GM10248 (cell line): ENCODE measurements around the gene C1QTNF2.

Source experiments
- CTCF ChIA-PET: fragments of 300-600 bp; sonication (Branson Sonifier 250); formaldehyde crosslinking; extraction: SDS; loops from one replicate; lab custom pipeline; 2021; ENCODE audit warnings: antibody characterized with exemption; lab: Yijun Ruan, JAX
- POLR2A ChIA-PET: fragments of 350-650 bp; sonication (Branson Sonifier 250); formaldehyde crosslinking; extraction: SDS; loops from one replicate; lab custom pipeline; 2020; ENCODE audit warnings: antibody characterized with exemption; lab: Yijun Ruan, JAX
- DNase-seq: peaks from one replicate; pipeline ENCODE4 v3.0.0; 2012; ENCODE audit errors: extremely low spot score
- TF ChIP-seq, protein P1 (sequence below): IDR thresholded peaks from 2 replicates; pipeline ENCODE4 v1.5.1; 2012; ENCODE audit warnings: mild to moderate bottlenecking, low read depth; ENCODE audit errors: extremely low read depth, missing control alignments, control extremely low read depth

C1QTNF2 gene

DNA sequence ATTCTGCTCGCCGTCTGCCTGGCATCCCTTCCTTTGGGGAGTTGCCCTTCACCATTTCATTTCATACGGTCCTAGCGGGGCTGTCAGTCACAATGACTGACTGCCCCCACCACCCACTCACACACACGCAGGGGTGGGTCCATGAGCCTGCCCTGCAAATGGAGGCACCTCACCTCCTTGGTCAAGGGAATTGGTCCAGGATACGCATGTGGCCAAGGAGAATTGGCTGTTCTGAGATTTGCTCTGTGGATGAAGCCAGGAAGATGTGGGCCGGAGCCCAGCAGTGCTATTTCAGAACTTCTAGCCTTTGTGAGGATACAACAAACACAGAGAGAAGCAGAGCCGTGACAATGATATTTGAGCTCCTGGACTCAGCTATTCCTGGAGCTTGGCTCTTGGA lies 17.0 kb downstream of the C1QTNF2 start:
- no peak for DNase-seq
- POLR2A ChIA-PET, result no interaction called here
- TF ChIP-seq, protein P1, sequence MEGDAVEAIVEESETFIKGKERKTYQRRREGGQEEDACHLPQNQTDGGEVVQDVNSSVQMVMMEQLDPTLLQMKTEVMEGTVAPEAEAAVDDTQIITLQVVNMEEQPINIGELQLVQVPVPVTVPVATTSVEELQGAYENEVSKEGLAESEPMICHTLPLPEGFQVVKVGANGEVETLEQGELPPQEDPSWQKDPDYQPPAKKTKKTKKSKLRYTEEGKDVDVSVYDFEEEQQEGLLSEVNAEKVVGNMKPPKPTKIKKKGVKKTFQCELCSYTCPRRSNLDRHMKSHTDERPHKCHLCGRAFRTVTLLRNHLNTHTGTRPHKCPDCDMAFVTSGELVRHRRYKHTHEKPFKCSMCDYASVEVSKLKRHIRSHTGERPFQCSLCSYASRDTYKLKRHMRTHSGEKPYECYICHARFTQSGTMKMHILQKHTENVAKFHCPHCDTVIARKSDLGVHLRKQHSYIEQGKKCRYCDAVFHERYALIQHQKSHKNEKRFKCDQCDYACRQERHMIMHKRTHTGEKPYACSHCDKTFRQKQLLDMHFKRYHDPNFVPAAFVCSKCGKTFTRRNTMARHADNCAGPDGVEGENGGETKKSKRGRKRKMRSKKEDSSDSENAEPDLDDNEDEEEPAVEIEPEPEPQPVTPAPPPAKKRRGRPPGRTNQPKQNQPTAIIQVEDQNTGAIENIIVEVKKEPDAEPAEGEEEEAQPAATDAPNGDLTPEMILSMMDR, result no peak
- CTCF ChIA-PET, result interaction anchor here (1.0 kb wide), 1 partner anchor 37 kb away, joined by 3 read pairs; no protein-coding TSS in a partner anchor

DNA sequence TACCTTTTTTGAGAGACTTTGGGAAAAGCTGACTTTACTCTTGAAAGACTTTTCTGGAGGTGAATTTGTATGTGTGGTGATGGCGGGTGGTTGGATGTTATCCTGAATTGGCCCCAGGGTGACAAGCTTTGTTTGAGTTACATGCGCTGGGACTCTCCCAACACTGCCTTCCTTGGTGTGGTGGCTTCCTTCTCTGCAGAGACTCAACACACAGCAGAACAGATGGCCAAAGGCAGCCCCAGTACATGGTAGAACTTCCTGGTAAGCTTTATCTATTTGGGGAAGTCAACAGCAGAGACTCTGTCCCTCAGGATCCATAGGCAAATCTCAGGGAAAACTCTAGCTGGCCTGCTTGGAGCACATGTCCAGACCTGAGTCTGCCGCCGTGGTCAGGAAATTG lies 18.1 kb downstream of the C1QTNF2 start:
- TF ChIP-seq, protein P1, result no peak
- CTCF ChIA-PET, result interaction anchor here (1.4 to 1.8 kb wide), 4 partner anchors 9 to 81 kb away, joined by 3 to 10 read pairs (median 4); no protein-coding TSS in a partner anchor
- DNase-seq, result no peak
- POLR2A ChIA-PET, result no interaction called here

DNA sequence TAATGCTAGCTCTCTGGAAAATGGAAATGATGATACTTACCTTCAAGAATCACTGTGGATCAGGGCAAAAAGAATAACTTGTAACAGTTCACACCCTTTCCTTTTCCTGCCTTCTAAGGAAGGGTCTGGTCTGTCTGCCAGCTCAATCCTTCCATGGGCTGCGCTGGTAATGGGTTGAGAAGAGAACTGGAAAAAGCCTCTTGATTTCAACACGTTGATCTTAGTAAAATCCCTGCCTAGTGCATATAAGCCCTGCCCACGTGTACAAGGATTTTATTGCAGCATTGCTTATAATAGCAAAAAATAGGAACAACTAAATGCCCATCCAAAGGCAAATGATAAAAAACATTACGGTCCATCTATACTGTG lies 20.5 kb downstream of the C1QTNF2 start:
- CTCF ChIA-PET, result interaction anchor here (1.4 to 3.3 kb wide), 3 partner anchors 8 to 328 kb away, joined by 5 to 14 read pairs (median 7); no protein-coding TSS in a partner anchor
- POLR2A ChIA-PET, result no interaction called here
- TF ChIP-seq, protein P1, result no peak
- no peak for DNase-seq

DNA sequence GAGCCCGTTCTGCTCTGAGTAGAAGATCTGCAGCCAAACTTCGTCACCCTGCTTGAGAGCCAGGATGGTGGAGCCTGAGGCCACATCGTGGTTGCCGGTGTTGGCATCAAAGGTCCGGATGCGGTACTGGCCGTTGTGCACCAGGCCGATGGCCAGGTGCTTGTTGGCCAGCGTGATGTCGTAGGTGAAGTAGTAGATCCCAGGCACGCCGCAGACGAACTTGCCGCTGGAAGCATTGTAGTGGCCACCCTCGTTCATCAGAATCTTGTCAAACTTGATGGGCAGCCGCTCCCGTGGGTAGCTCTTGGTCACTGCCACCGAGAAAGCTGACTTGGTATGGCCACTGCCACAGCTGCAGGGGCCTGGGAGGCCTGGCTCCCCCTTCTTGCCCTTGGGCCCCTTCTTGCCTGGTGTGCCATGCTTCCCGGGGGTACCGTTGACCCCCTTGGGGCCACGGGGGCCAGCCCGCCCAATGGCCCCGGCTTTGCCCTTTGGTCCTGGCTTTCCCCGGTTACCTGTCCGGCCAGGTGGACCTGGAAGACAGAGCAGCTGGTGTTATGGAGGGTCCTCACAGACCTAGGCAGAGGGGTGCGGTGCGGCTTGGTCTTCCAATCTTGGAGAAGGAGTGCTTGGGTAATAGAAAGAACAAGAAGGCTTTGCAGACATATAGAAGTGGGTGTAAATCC lies 21.0 kb downstream of the C1QTNF2 start:
- DNase-seq, result no peak
- CTCF ChIA-PET, result interaction anchor here (2.6 to 3.3 kb wide), 2 partner anchors 8 to 151 kb away, joined by 7 to 14 read pairs; no protein-coding TSS in a partner anchor
- POLR2A ChIA-PET, result no interaction called here
- TF ChIP-seq, protein P1, result no peak

DNA sequence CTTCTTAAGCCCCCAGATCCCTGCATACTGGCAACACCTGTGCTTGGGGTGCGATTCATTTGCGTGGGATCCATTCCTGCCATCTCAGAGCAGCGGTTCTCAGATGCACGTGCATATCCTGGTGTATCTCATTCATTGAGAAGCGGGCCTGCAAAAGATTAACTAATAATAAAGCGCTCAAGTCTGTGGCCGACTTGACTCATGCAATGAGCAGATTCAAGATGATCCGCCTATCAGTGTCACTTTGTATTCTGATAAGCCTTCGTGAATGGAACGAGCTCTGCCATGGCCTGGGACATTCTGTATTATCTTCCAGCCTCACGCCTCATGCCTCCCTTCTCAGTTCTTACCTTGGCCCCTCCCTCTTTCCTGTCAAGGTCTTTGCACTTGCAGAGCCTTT lies 22.3 kb downstream of the C1QTNF2 start:
- POLR2A ChIA-PET, result no interaction called here

DNA sequence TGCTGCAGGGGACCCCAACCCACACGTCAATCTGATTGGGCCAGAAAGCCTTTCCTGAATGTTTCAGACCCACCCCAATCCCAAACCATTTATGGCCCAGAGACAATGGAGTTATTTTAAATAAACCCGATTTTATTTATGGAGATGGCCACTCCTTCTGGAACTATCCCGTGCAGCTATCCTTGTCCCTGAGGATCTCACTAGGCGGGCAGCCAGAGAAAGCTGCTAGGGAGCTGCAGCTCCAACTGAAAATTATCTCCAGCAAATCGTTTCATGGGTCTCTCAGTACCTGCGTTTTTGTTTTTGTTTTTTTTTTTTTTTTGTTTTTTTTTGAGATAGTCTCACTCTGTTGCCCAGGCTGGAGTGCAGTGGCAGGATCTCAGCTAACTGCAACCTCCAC lies 23.0 kb downstream of the C1QTNF2 start:
- ChIA-PET POLR2A (no interaction called here), CTCF (interaction anchor here (1.0 to 3.3 kb wide), 6 partner anchors 10 to 326 kb away, joined by 3 to 16 read pairs (median 8); no protein-coding TSS in a partner anchor)
- DNase-seq, result no peak
- TF ChIP-seq, protein P1, result no peak

More for the DNA sequence above, 22.3 kb downstream of the C1QTNF2 start:
- DNase-seq, result no peak
- CTCF ChIA-PET, result interaction anchor here (1.0 to 3.3 kb wide), 5 partner anchors 10 to 327 kb away, joined by 3 to 16 read pairs (median 7); no protein-coding TSS in a partner anchor
- TF ChIP-seq, protein P1, result no peak
